ENCODE data around the gene HEG1. TPM values are rescaled to one million over a fixed set of nuclear protein-coding genes. Genes with fewer than 3 reads are reported as not detected.

Gene HEG1
- total RNA-seq, 1 donor from 2014 or later = 67.7 TPM

DNA sequence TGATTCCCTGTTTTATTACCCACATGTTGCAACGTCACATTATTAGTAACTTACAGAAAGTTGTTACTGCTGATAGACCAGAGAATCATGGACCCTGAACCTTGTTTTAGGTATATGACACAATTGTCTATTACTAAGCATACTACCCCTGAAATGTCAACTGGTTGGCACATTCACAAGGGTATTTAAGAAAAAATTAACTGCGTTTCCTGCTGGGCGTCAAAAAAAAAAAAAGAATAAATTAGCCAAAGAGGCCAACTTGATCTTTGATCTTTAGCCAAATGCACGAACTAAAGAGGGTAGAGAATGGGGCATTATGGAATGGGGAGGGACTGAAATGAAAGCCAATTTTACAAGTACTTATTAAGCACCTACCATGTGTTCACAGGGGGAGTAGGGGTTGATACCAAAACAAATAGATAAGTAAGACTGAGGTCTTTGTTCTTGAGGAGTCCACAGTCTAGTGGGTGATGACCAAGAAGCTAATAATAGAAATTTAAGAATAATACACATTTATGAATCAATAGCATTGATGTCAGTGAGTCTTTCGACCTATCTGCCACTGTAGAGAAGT is 103.4 kb downstream of the HEG1 start:
- no peak for DNase-seq

DNA sequence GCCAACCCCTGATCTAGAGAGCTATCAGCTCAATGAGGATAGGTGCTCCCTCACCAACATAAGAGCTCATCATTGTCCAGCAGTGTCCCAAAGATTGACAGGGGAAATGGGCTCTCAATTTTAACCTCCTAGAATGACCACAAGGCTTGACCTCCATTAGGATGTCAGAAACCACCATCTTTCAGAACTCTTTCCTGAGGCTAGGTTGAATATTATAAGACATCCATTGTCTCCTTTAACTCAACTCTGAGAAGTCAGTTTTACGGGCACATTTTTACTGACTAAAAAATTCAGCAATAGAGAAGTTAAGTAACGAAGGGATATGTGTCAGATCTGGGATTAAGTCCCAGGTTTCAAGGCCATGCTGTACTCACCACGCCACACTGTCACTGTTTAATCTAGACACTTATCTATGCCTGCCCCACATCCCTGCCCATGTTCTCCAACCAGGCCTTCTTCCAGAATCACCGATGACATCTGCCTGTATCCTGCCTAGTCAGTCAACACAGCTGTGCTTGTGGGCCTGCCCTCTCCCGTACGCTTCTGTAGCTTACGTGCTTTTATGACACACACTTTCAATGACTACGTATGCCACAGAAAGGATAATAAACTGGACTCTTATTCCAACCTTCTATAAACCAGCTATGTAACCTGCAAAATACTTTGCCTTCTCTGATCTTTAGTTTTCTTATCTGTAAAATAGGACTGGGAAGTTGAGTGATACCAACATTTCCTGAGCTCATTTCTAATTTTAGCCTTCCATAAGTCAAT is 104.1 kb downstream of the HEG1 start:
- DNase-seq = no peak

DNA sequence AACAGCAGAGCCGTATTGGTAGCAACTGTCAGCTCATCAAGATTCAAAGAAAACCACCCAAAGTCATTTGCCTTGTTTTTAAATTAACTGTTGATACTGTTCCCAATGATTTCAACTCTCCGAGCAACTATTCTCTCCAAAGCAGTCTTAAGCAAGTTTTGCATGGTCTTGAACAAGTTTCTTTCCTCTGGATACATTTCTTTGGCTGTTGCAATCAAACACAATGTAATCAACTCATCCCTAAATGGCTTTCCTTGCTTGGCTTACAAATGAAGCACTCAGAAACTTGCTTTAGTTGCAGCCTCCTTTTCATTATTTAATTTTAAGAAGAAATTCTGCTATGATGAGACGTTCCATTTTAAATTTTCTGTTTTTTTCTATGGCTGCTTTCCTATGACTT is 105.8 kb downstream of the HEG1 start:
- no peak for DNase-seq

DNA sequence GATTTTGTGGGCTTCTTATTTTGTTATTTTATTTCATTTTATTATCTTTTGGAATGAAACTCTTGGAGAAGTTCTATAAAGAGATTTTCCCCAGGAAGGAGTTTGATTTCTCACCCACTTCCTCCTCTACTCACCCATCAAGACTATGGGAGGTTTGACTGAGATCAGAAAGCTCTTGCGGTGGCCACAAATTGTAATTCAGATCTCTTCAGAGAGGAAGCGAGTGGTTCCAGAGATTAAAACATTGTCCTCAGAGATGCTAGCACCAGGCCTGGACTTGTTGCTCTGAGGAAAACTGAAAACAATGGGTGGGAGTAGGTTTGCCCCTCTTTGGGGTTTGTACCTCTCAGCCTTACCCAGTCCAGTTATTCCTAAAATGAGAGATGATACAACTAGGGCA is 113.2 kb downstream of the HEG1 start:
- DNase-seq = no peak

DNA sequence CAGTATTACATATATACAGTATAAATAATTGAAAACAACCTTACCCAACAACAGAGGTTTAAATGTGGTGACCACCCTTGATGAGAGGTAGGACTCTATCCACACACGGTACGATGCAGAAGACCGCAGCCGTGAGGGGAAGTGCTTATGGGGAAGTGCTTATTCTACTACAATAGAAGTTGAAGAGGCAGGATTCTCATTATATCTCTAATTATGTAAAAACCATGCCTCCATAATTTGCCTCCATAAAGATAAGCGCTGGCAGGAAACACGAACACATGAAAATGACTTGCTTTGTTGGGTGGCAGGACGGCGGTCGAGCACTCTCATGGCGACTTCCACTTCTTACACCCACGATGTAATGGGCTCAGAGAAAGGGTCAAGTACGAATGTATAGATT is 114.0 kb downstream of the HEG1 start:
- DNase-seq = no peak

DNA sequence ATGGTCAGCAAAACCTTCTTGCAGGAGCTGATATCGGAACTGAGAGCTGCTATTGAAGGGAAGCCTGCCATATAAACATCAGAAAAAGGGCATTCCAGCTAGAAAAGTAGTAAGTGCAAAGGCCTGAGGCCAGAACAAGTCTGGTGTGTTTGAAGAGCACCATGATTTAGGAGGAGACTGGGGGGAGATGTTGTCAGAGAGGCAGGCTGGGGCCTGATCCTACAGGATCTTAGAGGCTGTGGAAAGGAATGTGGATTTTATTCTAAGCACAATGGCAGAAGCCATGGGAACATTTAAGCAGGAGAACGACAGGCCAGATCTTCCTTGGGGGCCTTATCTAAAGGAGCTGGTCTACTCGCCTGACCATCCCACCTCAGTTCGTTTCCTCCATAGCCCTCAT is 116.1 kb downstream of the HEG1 start:
- DNase-seq = no peak

DNA sequence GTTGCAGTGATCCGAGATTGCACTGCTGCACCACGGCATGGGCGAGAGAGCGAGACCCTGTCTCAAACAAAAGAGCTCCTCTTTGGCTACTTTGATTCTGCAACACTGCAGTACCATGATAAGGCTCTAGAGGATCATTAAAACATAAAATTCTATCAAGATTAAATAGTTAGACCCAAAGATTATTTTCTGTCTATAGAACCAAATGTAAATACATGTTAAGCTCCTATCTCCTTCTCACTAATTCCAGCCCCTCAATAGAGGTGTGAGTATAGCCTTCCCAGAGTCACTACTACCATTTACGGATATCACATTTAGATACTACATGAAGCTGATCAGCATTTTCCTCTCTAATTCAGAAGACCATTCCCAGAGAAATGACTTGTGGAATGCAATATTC is 116.9 kb downstream of the HEG1 start:
- no peak for DNase-seq

DNA sequence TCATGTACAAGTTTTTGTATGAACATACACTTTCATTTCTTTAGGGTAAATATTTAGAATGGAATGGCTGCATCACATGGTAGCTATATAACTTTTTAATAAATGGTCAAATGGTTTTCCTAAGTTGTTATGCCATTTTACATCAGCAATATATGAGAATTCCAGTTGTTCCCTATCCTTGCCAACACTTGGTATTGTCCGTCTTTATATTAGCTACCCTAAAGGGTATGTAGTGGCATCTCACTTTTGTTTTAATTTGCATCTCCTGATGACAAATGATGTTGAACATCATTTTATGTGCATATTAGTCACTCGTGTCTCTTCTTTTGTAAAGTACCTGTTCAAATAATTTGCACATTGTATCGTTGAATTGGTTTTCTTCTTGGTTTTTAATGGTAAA is 118.7 kb downstream of the HEG1 start:
- DNase-seq = no peak

DNA sequence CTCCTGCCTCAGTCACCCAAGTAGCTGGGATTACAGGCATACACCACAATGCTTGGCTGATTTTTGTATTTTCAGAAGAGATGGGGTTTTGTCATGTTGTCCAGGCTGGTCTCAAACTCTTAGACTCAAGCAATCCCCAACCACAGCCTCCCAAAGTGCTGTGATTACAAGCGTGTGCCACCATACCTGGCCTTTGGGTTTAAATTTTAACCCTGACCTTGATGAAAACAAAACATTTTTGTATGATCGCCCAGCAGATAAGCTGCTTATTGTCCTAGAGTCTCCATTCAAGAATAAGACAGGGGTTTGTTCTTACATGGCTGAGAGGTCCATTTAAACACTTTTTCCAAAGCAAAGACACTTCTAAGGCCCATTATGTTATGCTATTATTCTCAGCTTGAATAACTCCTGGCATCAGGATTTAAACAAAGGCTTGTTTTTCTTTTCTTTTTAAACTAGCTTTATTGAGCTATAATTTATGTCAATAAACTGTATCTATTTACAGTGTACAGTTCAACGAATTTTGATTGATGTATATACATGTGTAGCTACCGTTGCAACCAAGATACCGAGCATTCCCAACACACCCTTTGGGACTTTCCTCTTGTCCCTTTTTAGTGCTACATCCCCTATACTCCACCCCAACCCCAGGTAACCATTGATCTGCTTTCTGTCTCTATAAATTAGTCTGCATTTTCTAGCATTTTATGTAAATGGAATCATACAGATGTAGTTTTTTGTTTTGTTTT is 119.8 kb downstream of the HEG1 start:
- DNase-seq = no peak

DNA sequence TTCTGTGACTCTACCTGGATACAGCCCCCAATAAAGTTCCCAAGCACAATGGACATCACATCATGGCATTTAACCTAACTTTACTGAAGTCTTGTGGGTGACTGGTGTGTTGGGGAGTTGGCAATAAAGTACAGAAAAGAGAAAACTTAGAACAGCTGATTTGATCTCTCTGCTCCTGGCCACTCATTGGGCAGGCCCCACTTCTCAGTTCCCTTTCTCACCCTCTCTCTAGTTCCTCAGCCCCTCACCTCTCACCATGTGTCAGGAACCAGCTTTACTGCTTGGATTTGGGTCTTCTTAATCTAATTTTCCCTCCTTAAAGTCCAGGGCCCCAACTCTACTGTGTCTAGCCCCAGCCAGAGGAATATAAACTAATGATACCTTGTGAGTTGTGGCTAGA is 120.5 kb downstream of the HEG1 start:
- DNase-seq = no peak

DNA sequence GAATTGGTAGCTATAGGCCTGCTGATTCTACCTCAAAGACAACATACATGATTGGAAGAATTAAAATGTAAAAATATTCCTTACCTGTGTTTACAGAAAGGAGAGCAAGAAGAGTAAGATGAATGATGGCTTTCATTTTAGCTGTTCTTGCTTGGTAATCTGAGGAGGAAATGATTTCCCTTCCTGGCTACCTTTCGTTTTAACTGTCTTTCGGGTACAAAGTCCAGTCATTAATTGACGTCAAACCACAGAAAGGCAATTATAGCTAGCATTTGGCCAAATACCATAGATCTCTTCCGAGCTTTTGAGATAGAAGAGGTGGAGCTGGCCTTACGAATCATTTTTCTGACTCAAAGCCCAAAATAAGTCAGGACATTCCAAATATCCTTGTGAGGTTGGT is 121.2 kb downstream of the HEG1 start, which contains the start of gene MUC13:
Gene MUC13 (minus strand): TSS at position 175 of the 400 bp plus-strand sequence. CDS start 39 bp downstream, at position 136.
- no peak for DNase-seq

DNA sequence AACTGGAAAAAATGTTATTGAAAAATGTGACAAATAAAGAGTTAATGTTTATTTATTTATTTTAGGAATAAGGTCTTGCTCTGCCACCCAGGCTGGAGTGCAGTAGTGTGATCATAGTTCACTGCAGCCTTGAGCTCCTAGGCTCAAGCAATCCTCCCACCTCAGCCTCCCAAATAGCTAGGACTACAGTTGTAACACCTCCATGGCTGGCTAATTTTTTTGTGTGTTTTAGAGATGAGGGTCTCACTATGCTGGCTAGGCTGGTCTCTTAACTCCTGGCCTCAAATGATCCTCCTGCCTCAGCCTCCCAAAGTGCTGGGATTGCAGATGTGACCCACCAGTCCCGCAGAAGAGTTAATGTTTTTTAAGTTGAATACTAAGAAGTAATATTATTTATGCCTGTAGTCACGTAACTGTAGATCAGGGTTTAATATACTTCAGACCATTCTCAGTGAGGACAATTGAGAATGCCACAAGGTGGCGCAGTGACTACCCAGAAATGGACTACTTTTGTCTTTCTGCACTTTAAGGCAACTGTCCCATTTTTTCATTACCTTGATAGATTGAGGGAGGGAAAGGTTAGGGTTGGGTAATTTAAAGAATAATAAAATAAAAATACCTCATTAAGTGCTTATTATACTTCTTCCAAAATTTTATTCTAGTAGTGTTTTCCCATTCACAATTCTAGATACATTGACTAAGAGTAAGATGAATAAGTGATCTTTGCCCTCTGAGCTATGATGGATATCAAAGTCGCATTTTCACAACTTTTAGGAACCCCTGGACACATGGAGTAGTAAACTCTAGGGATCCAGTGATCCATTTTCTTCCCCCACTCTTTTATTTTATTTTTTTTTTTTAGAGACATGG is 127.2 kb downstream of the HEG1 start:
- peak; percentile 79 for DNase-seq

DNA sequence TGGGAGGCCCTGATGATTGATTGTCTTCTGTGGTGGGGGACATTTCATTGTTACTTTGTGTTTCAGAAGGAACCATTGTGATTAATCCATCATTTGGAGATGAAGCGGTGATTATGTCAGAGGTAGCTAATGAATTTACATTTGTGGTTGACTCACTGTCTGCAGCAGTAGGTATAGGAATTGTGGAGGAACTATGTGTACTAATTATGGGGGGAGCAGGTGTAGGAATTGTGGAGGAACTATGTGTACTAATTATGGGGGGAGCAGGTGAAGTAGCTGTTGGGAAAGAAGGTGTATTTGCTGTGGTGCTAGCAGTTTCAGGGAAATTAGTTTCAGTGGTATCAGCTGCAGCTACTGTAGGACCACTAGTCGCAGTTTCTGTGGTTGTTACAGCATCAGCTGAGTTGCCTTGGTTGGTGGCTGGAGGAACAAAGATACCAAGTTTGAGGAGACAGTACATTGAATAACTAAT is 128.2 kb downstream of the HEG1 start:
- DNase-seq = no peak

DNA sequence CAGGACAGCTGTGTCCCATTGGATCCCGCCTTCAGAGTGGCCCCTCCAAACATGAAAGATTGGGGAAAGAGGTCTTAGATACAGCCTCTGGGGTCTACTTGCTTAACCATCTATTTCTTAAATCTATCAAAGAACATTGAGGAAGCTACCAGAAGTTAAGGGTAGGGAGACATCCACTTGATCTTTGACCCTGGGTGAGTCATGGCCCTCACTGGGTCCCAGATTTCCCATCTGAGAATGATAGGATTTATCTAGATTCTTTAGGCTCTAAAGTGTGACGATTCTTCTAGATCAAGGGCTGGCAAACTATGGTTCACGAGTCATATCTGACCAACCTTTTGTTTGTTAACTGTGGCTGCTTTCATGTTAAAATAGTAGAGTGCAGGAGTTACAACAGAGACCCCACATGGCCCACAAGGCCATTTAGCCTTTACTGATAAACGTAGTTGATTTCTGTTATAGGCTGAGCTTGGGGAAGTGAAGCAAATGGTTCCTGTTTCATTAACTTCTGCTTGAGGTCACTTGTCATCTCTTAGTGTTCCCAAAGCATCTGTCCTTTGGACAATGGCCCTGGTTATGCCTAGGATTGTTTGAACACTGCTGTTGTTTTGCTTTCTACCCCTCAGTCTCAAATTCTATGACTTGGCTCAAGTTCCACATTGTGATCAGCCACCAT is 129.2 kb downstream of the HEG1 start:
- no peak for DNase-seq

DNA sequence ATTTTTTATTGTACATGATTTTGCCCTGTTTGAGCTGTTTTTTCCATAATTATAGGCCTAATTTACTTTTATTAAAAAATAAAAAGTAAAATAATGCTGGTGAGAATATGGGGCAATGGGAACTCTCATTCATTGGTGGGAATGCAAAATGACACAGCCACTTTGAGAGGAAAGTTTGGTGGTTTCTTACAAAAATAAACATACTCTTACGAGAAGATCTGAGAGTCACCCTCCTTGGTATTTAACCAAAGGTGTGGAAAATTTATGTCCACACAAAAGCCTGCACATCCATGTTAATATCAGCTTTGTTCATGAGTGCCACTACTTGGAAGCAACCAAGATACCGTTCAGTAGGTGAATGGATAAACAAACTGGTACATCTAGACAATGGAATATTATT is 131.1 kb downstream of the HEG1 start:
- DNase-seq = no peak

DNA sequence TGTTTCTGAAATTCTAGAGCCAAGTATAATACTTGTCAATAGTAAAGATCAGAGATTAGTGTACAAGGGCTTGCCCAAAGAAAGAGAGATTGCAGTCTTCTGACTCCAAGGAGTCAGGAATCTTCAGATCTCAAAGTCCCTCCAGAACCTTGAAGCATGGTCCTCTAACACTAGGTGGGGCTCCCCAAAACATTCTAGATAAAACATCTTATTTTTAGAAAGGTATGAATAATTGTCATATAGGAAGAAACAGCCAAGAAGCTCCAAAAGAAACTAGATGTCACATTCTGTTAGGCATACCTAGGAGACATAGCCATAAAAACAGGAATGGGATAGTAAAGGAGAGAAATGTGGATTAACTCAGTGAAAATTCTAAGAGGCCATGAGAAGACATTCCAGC is 132.0 kb downstream of the HEG1 start:
- DNase-seq = no peak

DNA sequence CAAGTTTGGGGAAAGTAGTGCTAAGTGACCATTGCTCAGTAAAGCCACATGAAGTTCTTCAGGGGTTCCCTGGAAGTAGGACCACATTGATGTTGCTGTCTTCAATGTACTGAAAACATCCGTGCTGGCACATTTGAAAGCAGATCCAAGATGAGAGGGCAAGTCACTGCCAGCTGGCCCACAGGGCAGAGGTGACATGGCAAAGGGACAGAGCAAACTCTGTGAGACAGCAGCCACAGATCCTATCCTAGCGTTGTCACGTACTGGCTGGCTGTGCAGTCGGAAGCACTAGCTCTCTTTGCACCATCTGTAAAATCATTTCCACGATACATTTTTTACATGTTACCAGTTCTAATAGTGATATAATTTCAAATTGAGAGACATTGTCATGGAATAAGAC is 135.1 kb downstream of the HEG1 start:
- DNase-seq = no peak

DNA sequence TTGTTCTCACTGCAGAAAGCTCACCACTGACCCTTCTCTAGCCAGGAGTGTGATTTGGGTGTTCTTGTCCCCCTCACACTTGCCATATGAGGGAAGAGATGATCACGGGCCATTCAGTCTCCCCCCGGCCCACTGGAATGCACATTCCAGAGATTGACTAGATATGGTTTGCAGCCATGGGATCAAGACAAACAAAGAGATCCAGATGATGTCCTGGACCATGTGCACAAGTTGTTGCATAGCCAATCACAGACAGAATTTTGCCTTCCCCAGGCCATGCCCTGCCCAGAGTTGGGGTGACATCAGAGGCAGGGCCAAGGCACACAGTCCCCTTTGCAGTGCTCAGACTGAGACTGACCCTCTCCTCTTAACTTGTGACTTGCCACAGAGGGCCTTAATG is 136.0 kb downstream of the HEG1 start:
- DNase-seq = no peak

DNA sequence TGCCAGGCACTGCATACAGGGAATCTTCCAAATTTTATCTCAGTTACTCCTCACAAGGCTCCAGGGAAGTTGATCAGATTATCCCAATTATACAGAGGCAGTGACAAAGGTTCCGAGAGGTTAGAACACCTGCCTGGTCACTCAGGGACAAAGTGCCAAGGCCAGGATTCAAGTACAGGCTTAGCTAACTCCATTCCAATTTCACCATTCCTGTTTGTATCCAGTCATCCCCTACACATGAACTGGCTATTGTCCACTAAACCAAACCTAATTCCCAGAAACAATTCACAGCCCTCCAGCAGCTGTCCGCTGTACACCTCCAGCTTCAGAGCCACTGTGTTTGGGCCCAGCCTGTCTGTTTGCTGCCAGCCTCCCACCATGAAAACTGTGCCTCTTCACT is 137.3 kb downstream of the HEG1 start:
- DNase-seq = no peak

DNA sequence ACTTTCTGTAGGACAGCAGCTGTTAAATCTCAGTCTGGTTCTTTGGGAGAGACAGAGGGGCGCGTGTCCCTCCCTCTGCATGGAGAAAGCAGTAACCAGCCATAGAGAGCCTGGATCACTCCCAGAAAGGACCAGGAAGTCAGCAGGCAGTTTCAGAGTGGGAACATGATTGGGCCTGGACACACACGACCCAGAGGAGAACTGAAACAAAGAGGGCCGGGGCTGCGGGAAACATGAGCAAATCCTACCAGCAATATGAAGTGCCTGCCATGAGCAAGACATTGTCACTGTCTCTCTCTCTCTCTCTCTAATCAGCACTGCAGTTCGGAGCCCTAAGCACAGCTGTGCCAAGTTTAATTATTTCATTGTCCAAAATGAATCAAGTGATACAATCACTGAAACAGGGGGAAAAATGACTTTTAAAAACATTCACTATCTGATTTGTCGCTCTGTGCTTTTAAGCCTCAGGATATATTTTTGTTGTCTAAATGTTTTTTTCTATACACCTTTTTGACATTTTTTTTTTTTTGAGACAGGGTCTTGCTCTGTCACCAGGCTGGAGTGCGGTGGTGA is 138.9 kb downstream of the HEG1 start:
- peak; percentile 11 for DNase-seq

All from tongue (tissue), 2 donors.